HUDEP-2 (cell line): Measurements from ENCODE around the gene ACTN2.

ENCODE experiments used
- DNase-seq, 76 experiments: peaks; one replicate each; lab custom pipeline; 2025; ENCODE audit not compliant: unreplicated experiment in 76 of 76; lab: John Stamatoyannopoulos, UW

ACTN2 gene

DNA sequence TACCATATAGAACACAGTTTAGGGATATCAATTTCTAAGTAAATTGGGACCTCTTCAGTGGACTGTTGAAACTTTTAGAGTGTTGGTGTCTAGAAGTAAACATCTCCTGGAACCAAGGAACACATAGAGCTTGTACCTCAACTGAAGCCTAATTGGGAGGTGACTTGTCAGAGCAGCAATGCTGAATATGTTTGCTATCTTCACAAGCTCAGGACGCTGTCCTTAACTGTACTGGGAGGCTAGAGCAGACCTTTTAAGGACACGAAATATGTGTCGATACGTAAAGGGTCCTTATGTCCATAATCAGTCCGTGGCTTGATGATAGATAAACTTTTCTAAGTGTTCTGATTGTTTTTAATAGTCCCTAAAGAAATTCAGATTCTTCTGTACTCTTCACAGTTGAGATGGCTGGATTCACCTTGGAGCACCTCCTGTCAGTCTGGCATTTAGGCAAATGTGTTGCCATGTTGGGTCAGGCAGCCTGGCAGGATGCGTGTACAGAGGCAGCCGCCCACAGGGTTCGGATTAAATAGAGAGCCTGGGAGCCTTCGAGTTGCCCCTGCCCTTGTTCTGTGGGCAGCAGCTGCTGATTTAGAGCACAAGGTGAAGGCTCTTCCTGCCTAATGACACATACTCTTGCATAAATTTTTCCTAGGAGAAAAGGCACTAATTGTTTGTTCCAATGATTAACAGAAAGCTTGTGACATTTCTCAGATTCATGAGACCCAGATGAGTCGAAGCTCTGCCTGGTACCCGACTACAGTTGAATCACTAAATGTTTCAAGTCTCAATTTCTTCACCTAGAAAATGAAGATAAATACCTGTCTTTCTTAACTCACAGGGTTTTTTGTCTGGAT, 3.6 kb downstream of the ACTN2 start:
- DNase-seq, result no peak

DNA sequence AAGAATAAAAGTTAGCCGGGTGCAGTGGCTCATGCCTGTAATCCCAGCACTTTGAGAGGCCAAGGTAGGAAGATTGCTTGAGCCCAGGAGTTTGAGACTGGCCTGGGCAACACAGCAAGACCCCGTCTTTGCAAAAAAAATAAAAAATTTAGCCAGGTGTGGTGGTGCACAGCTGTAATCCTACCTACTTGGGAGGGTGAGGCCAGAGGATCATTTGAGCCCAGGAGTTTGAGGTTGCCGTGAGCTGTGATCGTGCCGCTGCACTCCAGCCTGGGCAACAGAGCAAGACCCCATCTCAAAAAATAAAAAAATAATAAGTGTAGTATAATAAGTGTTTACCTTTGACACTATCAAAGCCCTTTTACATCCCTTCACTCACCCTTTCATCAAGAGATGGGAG, 5.0 kb downstream of the ACTN2 start:
- DNase-seq, result no peak

DNA sequence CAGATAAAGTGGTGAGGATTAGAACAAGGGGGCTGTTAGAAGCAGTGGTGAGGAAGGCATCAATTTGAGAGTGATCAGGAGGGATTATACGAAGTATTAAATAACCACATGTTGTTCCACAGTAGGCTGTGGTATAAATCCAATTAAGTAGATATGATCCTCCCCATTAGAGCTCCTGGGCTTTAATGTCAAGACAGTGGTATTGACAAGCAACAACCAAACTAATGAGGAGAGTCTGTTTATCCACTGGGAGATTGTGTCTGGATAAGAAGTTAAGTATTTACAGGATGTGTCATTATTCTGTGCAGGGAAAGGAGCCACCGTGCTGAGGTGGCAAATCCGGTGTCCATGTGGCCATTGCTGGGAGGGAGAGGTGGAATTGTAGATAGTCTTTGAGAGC, 5.8 kb downstream of the ACTN2 start:
- no peak for DNase-seq

DNA sequence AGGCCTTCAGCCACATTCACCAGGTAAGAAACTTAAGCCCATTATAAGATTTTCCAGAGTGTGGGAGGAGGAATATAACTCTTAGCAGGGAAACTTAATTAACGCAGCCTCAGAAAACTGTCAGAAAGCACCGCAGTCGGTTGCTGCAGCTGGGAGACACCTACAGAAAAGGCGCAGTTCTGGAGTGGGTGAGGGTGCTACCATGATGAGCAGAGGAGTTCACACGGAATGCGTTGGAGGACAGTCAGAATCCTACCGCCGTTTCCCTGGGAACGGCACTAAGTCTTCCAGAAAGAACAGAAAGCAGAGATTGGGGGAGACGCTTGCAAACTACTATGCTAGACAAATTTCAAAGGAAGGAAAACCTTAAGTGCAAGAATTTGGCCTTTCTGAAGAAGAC, 6.4 kb downstream of the ACTN2 start:
- DNase-seq, result no peak

DNA sequence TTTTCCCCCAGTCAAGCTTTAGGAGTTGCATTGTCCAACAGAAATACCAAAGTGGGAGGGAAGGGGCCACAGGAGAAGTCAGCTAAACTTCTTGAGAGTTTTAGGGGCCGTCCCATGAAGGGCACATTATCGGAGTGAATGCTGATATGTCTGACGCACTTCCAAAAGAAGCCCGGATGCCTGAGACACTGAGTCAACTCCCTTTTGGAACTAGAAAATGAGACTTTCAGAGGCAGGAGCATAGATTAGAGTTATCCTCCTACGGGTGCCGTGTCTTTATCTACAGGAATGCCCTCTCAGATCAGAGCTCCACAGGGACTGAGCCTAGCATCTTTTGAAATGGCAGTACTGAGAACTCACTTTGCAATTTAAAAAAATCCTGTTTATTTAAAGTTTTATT, 13.1 kb downstream of the ACTN2 start:
- no peak for DNase-seq

DNA sequence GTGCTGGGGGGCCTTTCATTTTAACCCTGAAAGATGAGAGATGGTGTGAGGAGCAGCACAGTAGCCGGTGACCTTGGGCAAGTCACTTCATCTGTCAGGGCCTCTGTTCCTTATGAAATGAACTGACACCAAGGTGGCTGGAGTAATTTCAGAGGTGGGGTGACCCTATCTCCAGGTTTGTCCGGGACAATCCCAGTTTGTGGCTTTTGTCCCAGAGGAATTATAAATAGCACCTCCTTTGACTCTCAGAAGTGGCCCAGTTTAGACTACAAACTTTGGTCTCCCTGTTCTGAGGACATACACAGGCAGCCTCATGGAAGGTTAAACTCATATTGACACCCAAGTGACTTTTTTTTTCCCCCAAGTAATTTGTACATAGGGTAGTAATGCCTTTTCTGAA, 14.6 kb downstream of the ACTN2 start:
- DNase-seq, result no peak

DNA sequence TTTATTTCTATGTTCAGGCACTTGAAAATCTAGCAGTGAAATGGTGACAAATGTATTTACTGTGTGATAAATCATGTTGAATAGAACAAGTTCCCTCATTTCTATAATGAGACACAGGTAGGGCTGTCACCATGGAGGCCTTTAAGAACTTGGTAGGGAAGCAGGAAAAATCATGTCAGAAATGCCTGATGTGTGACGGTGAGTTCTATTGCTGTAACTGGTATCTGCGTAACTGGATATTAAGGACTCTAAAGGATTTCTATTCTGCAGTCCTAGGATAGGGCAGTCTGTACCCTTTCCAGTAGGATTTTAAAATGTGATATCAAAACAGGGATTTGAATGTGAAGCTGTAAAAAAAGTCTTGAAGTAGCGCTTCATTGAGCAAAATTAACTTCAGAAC, 15.5 kb downstream of the ACTN2 start:
- no peak for DNase-seq

DNA sequence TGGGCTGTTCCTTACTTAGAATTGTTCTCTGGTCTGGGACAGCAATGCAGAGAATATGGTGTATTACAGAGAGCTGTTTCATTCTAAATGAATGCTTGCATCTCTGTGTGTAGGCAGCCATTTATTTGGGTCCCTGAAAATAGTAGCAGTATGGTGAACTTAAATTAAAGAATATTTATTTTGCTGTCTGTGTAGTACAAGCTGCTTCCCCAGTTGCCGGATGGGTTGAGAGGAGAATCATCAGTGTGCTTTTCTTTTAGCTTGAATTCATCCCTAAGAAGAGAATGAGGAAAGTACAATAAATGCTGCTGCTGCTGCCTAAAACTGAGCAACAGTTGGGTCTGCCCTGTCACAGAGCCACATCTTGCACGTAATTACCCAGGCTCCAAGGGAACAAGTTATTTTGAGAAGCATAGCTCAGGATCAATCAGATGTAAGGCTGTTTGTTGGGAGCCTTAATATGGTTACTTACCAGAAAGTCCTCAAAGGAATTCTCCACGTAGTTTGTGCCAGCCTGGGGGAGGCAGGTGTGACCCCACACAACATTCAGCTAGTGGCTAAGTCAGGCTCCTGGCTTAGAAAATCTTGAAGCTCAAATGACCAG, 16.6 kb downstream of the ACTN2 start:
- DNase-seq, result no peak

DNA sequence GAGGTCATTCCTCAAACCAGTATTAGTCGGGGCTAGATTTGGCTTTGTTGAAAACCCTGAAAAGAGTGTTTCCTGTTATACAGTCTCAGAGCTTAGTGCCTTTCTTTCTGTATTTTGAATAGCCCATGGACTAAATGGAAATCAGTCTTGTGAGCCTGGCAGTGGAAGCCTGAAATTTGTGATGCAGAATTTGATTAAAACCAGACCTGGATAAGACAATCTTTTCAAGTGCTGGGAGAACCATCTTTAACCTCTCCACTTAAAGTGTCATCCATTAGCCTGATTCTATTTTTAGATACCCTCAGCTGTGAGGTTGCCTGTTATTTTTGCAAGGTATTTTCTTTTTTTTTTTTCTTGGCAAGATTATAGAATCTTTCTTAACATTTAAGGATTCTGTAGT, 19.5 kb downstream of the ACTN2 start:
- DNase-seq, result no peak

DNA sequence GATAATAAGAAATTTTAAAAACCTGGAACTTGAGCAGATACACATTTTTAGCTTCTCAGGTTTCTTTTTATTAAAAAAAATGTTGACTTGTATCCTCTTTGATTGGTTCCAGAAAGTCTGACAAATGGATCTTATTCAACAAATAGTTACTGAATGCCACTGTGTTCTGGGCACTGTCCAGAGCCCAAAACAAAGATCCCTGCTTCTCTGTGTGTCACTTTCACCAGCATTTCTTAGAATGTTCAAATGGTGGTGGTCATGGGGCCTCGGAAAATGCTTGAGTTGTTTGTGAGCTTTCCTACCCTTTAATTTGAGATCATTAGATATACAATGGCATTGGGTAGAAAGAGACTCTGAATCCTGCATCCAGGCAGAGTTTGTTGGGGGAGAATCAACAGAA, 19.9 kb downstream of the ACTN2 start:
- DNase-seq, result no peak

DNA sequence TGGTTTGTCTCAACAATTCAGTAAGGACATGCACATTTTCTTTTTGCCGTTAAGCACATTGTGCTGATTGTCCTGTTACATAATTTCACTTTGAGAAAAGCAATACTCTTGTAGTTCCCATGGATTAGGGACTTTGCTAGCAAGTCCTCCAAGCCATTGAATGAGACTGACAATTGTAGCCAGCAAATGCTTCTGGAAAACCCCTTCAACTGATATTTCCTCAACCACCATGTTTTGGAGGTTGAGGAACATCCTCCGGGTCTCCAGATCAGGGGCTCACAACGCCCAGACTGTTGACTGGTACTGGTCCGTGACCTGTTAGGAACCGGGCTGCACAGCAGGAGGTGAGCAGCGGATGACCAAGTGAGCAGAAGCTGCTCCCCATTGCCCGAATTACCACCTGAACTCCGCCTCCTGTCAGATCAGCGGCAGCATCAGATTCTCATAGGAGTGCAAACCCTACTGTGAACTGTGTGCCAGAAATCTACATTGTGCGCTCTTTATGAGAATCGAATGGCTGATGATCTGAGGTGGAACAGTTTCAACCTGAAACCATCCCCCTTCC, 24.1 kb downstream of the ACTN2 start:
- no peak for DNase-seq

DNA sequence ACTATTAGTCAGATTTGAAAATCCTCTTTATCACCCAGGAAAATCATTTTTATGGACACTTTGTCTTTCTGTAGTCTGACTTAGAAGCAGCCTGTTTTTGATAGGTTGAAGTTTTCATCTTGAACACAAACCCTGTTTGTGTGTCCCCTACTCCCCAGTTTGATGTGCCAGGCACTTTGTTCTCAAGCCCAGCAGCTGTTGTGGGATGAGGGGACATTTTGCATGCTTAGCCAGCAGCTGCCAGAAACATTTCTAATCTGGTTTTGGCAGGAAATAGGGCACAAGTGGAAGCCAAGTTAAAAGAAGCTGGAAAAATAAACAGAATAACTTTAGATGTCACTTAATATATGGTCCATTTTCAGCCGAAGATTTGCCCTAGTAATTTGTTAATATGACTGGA, 29.9 kb downstream of the ACTN2 start:
- DNase-seq, result no peak

DNA sequence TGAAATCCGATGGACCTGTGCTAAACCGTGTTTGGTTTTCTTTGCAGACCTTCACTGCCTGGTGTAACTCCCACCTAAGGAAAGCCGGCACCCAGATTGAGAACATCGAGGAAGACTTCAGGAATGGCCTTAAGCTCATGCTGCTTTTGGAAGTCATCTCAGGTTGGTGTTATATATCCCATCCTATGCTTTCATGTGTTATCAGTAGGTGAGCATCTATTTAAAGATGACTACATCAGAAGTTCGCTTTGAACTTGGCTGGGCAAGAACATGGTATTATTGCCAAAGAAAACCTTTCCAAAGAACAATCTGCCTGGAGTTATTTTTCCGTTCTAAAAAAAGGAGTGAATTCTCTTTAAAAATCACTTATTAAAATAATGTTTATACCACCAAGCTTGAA, 31.5 kb downstream of the ACTN2 start:
- no peak for DNase-seq

DNA sequence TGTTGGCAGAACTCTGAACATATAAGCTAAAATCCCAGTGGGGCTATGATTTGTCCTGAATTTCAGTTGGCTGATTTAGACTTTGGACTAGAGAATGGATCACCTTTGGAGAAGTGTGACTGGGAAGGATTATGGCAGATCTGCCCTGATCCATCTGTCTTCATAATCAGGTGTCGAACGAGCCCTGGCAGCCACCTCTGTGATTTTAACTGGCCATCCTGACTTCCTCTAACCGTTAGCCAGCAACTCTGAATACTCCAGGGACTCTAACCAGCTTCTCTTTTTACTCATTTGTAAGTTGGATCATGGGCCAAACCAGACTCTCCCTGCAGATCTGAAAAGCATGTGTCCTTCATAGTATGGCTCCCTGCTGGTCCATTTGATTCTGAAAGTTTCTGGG, 32.0 kb downstream of the ACTN2 start:
- DNase-seq, result no peak

DNA sequence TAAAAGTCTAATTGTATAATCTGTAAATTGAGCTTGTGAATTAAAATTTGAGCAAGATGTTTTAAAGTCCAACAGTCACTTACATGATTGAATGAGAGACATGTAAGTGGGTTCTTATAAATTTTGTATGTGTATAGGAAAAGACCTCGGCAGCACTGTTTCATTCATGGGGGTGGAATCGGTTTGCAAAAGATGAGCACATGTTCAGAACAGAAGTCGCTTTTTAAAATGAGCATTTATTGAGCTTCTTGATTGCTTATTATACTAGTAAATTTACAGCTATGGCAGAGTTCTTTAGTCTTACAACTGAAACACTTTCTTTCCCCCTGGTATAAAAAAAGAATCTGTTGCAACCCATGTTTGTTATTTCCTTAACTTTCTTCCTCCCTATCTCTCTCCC, 33.9 kb downstream of the ACTN2 start:
- DNase-seq, result no peak

DNA sequence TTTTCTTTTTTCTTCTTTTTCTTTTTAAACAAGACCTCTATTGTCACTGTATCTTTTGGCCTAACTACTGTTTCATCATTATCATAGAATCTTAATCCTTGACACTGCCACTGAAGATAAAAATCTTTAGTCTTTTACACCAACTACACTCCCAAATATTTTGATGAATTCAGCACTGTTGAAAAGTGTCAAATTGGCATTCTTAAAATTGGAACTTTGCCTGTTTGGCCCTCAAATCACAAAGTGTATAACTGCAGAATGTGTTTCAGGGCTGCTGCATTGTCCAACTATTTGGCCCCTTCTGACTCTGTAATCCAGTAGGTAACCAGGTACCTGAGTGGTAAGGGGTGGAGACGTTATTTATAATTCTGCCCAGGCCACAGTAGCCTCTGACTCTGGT, 34.3 kb downstream of the ACTN2 start:
- no peak for DNase-seq

DNA sequence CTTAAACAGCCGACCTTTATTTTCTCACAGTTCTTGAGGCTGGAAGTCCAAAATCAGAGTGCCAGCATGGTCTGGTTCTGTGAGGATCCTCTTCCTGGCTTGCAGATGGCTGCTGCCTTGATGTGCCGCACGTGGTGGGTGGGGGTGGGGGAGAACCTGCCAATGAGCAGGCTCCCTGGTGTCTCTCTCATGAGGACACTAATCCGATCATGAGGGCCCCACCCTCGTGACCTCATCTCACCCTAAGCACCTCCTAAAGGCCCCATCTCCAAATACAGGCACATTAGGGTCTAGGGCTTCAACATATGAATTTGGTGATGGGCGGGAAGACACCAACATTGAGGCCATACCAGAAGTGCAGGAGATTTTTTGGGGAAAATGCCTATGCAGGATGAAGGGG, 37.8 kb downstream of the ACTN2 start:
- no peak for DNase-seq

DNA sequence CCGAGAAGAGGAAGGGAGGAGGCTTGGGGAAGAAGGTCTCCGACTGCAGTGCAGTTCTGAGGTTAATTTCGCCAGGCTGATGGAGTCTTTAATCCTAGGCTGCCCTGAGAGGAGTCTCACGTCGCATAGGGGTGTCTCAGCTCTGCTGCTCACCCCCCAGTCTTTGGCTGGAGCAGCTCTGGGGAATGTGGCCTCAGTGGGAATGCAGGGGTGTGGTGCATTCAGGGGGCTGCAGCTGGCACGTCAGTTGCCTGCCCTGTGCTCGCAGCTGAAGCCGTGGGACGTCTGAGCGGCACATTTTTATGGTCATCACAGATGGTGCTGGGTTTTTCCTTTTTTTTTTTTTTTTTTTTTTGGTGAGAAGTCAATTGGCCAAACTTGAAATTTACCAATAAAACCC, 38.2 kb downstream of the ACTN2 start:
- no peak for DNase-seq

DNA sequence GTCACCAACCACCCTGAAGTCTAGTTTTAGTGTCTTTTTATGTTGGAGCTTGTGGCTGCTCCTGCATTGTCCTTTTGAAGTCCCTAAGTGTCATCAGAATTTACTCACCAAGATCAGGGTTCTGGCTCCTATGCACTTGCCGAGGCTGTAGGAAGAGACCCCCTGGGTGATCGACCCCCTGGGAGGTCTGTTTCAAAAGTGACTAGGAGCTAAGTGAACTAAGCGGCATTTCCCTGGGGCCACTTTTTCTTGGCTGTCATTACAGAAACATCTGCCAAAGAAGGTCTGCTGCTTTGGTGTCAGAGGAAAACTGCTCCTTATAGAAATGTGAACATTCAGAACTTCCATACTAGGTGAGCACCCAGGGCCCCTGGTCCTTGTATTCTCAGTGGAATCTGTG, 39.4 kb downstream of the ACTN2 start:
- DNase-seq, result no peak

DNA sequence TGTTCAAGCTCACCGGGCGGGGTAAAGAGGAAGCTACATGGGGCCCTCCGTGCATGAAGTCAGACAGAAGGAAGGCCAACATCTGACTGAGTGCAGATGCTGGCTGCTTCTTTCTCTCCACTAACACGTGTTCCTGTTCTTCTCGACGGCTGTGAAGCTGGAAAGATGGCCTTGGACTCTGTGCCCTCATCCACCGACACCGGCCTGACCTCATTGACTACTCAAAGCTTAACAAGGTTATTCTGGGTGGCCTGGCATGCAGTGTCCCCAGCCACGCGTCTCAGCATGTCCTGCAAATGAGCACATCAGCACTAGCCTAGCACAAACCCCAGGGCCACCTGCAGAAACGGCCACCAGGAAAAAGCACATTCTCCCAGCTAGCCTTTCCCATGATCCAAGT, 41.2 kb downstream of the ACTN2 start:
- no peak for DNase-seq

DNA sequence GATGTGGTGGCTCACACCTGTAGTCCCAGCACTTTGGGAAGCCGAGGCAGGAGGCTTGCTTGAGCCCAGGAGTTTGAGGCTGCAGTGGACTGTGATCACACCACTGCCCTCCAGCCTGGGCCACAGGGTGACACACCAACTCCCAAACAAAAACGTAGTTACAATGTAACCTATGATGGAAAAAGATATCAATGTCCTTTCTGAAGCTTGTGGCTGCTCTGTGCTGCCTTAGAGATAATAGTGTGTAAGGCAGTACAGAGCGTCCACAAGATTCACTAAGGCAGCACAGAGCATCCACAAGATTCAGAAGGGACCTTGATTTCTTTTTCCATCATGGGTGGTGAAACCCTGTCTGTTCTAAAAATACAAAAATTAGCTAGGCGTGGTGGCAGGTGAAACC, 42.5 kb downstream of the ACTN2 start:
- no peak for DNase-seq

DNA sequence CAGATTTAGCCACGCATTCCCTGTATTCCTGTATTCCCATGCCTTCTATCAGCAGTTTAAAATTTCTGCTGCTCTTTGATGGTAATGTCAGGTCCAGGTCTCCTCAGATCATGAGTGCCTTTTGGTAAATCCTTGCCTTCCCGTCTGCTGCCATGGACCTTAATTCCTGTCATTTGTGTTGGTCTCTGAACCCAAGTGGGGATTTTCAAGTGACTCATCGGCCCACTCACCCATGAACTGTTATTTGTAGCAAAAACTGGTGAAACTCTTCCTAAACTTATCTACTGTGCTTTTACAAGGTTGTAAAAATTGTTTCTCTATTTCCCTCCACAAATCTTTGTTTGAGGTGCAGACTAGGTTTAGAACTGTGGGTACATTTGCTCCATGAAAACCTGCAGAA, 47.4 kb downstream of the ACTN2 start:
- DNase-seq, result no peak
